GM19463 (cell line): ENCODE data around the gene C1QTNF9.
"Not testable (repeated sequence)": the region's sequence is repeated elsewhere in the genome, so short reads cannot be mapped to it uniquely, and the experiment has no call there.

Experiments used
- ATAC-seq: cut with Tn5 transposase; IDR thresholded peaks from one replicate; pipeline ENCODE4 v1.9.1; 2021; ENCODE audit warnings: mild to moderate bottlenecking, moderate library complexity; ENCODE audit not compliant: unreplicated experiment

Gene C1QTNF9

DNA sequence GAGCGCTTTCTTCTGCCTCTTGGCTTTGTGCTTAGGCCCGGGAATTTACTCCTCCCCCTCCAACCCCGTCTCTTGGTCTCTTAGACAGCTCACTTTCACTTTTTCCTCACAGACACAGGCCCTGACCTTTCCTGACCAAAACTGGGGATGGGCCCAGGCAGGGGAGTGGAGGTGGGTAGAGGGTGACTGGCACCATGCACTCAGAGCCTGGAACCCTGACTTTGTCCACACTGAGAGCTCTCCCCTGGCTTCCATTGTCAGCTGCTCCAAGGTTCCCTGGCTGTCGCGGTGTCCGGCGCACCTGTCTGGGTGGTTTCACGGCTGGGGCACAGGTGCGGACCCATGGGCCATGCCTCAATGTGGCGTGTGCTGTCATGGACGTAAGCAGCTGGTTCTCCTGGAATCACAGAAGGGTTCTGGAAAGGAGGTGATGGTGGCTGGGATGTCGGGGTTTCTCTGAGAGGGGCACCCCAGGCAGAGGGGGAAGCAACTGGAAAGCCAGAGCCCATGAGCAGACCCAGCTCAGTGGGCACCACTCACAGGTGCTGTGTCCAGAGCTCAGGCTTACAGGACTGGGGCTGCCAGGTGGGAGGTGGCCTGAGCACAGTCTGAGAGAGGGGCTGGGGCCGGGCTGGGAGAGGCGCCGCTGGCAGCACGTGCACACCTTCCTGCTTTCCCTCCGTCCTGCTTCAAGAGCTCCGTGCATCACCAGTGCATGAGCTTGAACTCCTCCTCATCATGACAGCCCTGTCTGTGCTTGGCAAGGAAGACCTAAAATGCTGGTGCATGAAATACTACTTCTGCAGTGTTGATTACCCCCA lies 28.0 kb upstream of the C1QTNF9 start:
- no peak for ATAC-seq

DNA sequence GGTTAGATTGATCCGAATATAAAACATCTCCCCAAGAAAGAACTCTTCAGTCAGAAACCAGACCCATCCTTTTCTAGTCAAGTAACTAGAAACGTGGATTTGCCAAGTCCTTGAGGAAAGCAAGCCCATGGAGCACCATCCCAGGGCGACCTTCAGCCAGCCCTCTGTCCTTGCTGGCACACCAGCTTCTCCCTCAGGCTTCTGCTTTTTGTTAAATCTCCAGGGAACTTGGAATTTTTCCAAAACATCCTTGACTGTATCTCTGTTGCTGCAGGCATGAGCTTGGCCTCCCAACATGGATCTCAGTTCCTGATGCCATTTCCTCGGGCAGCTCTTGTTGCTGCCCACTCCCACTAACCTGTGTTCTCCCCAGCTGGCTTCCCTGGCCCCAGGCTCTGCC lies 27.1 kb upstream of the C1QTNF9 start:
- no peak for ATAC-seq

- no peak for ATAC-seq
These were observed 24.4 kb upstream of the C1QTNF9 start for GRCh38 chr13:24284889-24285565.

DNA sequence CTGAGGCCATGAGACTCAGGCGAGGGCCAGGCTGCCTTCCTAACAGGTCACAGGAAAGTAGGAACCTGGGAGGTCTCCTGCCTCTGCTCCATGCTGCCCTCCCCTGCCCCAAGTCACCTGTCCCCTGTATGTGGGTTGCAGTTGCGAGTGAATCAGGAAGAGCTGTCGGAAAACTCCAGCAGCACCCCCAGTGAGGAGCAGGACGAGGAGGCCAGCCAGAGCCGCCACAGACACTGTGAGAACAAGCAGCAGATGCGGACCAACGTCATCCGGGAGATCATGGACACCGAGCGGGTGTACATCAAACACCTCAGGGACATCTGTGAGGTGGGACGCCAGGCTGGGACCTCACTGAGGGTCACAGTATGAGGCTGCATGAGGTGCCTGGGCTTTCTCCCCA lies 22.8 kb upstream of the C1QTNF9 start:
- no peak for ATAC-seq

GRCh38 chr13:24287748-24288287 lies 21.6 kb upstream of the C1QTNF9 start:
- ATAC-seq: no peak

GRCh38 chr13:24288870-24289269 lies 20.5 kb upstream of the C1QTNF9 start:
- ATAC-seq: no peak

- no peak for ATAC-seq
These were observed 19.0 kb upstream of the C1QTNF9 start for GRCh38 chr13:24290280-24290932.

DNA sequence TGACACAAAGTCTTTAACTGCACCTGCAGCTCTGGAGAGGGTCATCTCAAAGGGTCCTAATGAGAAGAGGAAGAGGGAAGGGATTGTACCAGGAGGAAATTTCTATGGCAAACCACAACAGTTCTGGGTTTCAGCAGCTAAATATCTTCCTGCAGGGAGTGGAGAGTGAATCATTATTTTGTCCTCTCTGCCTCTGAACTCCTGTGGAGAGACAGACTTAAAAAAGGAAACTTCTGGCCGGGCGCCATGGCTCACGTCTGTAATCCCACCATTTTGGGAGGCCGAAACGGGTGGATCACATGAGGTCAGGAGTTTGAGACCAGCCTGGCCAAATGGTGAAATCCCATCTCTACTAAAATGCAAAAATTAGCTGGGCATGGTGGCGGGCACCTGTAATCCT lies 16.9 kb upstream of the C1QTNF9 start:
- no peak for ATAC-seq

DNA sequence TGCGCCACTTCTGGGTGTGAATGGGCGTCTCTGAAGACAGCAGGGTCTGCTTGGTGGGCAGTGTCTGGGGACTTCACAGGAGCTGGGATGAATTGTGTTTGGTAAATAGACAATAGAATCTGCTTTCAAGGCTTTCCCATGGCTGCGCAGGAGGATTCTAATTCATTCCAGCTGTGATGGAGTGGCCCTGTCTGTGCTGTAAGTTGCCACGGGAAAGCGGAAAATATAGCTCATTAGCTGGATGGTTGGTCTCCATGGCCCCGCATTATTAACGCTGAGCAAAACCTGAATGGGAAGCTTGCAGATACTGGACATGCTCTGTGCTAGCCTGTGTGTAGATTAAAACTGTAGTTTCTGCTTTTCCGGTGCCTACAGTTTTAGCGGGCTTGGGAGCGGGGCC lies 15.6 kb upstream of the C1QTNF9 start:
- ATAC-seq: no peak

GRCh38 chr13:24299488-24300114 lies 9.8 kb upstream of the C1QTNF9 start:
- no peak for ATAC-seq

- ATAC-seq: no peak
These were observed 7.9 kb upstream of the C1QTNF9 start for GRCh38 chr13:24301434-24301833.

DNA sequence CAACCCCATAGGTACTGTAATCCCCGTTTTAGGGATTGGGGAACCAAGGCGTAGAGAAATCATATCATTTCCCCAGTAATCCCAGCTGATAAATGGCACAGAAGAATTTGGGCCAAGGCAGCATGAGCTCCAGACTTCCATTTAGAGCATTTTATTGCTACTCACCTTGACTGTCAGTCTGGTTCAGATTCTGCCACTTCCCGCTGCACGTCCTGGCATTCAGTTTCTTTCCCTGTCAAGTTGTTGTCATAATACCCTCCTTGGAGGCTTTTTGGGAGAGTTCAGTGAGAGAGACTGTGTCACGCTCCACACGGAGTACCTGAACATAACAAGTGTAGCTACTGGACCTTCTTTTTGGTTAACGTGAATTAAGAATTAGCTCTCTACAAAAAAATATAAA lies 7.5 kb upstream of the C1QTNF9 start:
- ATAC-seq: no peak

DNA sequence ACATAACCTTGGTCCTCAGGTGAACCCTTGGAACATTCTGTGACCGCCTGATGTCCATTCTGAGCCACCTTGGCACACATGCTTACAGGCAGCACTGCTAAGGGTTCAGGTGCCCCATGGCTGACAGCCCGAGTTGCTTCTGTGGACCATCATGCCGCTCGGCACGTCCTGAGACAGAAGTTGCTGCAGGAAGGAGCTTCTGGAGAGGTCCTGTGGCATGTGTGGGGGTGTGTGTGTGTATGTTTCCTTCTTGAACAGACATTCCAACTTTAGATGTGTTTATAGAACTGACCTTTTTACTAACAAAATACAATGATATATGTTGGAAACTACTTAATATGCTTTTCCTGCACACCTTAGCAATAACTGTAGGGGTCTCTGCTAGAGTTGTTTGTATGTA lies 4.8 kb upstream of the C1QTNF9 start:
- ATAC-seq: no peak

GRCh38 chr13:24306632-24307031 lies 2.7 kb upstream of the C1QTNF9 start:
- no peak for ATAC-seq

GRCh38 chr13:24307211-24308067 lies 1.9 kb upstream of the C1QTNF9 start:
- ATAC-seq: no peak

- ATAC-seq: no peak
These were observed 1.3 kb upstream of the C1QTNF9 start for GRCh38 chr13:24308068-24308445.

DNA sequence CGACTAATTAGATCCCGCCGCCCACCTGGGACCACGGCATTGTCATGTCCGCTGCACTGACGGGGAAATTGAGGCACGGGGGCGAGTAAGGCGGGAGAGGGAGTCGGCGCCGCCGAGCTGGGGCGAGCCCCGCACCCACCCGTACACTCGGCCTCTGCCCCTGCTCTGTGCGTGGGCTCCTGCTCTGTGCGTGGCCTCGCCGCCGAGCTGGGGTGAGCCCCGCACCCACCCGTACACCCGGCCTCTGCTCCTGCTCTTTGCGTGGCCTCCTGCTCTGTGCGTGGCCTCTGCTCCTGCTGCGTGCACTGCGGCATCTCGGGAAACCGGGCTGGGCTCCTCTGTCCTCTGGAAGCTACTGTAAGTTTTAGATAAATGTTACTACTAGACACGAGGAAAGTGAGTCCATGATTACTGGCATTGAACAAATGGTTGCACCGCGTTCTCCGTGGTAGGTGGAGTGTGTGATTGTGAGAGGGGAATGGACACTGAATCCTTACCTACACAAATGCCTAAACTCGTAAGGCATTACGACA lies 826 bp upstream of the C1QTNF9 start:
- no peak for ATAC-seq

- ATAC-seq: no peak
These were observed 4.1 kb downstream of the C1QTNF9 start for GRCh38 chr13:24313439-24313838.

DNA sequence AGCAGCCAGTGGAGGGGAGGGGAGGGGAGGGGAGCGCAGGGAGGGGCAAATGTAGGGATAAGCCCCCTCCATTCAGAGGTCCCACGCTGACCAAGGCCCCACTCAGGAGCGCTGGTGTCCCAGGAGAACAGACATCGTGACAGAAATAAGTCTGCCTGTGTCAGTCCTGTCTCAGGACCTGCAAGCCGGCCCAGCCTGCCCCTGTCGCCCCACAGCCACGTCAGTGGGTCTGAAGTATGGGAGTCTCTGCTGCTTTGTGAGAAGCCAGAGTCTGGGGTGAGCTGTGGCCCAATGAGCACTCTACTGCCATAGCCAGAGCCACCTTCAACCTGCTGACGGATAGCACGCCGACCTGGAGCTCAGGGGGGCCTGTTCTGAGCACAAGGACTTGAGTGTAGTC lies 8.5 kb downstream of the C1QTNF9 start:
- not testable (repeated sequence) for ATAC-seq

- ATAC-seq: not testable (repeated sequence)
These were observed 9.5 kb downstream of the C1QTNF9 start for GRCh38 chr13:24318878-24319277.
